ENCODE measurements around the gene PLPPR1.
"Not testable (repeated sequence)": the region's sequence is repeated elsewhere in the genome, so short reads cannot be mapped to it uniquely, and the experiment has no call there.

The PLPPR1 gene

DNA sequence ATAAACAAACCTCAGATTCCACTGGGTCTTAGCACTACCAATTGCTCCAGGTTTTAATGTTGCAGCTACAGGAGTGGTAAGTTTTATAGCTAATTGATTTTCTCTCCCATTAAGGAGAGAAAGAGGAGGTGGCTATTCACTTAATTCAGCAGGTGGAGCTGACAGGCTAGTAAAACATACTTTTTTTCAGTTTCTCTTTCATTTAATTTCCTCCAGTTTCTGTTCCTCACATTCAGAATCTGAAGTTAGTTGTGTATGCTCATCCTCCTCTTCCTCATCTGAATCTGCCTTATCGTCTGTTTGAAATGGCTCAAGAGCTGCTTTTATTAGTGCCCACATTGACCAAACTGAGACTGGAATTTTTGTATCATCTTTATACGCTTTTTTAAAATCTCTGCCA is 98.0 kb downstream of the PLPPR1 start:
- DNase-seq (ENCODE audit: low read depth): no peak

DNA sequence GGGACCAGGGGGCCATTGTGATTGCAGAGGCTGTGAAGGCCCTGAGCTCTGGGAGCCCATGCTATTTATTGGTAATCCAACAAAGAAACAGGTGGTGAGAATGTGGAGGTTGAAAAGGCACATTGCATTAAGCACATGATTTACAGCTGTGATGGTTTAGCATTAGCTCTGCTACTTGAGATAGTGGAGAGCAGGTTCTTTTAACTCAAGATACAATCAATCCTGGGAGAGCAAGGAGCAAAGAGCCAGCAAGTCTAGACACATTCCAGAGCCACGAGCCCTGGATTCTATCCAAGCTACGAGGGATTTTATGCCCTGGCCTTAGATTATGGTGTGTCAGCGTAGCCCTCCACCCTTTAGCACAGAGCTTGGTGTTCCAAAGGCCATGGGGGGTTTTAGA is 98.8 kb downstream of the PLPPR1 start:
- DNase-seq (ENCODE audit: low read depth): not testable (repeated sequence)

DNA sequence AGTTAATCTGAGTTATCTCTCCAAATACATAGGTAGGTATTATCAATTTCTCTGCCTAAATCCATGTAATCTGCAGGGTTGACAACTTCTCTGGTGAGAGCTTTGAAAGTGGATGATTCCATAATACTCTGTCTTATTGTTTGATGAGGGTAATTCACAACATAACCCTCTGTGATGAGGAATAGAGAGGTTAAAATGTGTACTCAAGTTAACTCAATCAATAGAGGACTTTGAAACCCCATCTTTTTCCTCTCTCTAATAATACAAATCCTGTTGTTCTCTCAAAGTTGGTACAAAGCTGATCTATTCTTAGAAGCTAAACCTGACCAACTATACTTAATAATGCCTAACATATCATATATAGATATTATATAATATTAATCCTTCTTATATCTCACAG is 100.1 kb downstream of the PLPPR1 start:
- DNase-seq (ENCODE audit: low read depth): no peak

DNA sequence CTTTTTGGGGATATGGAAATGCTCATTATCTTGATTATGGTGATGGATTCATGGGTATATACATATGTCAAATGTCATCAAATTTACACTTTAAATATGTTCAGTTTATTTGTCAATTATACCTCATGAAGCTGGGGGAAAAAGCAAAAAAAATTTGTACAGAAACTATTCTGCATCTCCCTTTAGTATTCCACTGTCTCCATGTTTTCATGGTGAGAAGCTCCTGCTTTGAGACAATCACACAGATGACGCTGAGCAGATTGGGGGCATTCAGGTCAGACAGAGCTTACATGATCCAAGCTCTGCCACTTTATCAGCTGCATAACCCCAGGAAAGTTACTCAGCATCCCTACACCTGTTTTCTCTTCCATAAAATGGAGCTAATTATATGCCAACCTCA is 101.5 kb downstream of the PLPPR1 start:
- DNase-seq (ENCODE audit: low read depth): no peak

DNA sequence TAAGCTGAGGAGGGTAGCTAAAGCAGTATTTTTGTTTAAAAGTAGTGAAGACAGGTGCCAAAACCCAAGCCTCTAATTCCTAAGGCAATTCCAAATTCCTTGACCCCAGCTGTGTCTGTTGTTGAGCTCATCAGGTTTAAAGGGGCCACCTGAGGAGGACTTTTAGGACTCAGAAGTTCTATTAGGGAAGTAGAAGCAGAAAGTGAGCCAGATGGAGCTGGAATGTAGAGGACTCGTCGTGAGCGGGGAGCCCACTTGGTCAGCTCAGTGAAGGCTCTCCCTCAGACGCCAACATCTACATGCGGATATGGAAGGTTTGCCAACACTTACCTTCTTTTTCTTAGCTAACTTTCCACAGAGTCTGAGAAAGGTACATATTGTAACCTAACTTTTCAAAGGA is 102.8 kb downstream of the PLPPR1 start:
- no peak for DNase-seq (ENCODE audit: low read depth)

DNA sequence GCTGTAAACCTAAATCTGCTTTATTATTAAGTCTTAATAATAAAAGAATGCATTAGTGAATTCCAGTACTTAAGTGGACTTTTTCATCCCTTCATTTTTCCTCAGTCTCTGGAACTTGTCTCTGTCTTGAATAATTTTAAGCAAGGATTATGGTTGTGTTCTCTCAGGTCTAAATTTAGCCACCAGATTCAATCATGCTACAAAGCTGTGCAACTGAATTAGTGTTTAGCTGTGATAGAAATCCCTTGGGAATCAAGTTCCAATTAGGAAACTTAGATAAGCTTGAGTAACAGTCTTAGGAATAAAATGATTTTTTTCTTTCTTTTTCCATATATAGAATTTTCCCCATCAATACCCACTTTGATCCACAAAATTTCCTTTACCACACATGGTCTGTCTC is 104.3 kb downstream of the PLPPR1 start:
- DNase-seq (ENCODE audit: low read depth): no peak

DNA sequence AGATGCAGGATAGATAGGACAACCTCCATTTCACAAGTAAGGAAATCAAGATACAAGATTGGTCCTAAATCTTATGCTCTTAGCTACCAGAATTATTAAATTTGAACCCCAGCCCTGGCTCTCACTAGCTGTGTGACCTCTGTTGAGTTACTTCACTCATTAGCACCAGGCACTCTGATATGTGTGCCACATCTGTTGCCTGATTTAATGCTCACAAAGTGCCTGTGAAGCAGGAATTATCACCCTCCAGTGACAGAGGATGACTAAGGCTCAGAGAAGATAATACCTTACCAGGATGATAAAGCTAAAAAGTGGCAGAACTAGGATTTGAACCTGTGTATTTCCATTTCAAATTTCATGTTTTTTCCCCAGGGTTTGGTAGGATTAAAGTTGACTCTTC is 110.0 kb downstream of the PLPPR1 start:
- no peak for DNase-seq (ENCODE audit: low read depth)

DNA sequence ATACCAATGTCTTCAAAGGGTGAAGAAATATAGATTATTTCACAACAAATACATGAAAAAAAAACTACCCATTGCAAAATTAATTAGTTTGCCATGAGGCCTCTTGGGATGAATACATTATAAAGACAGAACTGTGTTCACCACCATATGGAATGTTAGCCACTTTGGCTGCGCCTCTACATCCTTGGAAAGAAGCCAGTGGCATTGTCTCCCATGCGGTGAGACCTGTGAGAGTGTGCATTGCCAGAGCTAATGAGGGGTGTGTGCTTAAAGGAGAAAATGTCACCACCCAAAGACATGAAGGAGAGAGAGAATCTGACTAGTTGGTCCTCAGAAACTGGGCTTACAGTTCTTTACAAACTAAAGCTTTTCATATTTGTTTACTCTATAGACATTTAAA is 110.6 kb downstream of the PLPPR1 start:
- DNase-seq (ENCODE audit: low read depth): no peak

DNA sequence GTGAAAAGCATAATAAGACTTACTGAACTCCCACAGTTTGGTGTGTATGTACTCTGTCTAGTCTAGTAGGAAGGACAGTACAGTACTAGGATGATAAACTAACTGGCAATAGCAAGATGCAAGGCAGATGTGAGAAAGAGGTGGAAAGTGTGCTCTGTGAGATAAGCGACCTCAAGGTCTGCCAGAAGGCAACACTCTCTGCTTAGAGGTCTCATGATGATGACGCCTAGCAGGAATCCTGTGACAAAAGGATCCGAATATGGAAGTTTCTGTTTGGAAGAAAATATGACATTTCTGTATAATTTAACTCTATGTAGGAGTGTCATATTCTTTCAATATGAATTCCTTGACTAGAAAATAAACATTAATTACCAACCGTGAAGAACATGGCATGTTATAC is 112.2 kb downstream of the PLPPR1 start:
- no peak for DNase-seq (ENCODE audit: low read depth)

DNA sequence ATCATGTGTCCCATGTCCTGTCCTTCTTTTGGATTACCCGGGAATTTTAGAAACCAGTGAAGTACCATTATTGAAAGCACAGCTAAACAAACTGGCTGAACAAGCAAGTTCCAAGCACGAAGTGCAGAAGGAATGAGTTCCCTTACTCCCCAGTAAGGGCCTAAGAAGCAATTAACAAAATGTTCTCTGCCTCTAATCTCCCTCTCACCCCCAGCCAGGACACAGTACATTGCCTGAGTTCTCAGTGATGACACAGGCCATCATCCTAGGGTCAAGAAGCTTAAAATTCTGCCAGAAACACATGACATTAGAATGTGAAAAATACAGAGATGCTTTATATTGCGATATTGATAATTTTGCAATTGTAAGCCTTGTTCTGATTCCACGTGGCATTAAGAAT is 118.0 kb downstream of the PLPPR1 start:
- DNase-seq (ENCODE audit: low read depth): no peak

DNA sequence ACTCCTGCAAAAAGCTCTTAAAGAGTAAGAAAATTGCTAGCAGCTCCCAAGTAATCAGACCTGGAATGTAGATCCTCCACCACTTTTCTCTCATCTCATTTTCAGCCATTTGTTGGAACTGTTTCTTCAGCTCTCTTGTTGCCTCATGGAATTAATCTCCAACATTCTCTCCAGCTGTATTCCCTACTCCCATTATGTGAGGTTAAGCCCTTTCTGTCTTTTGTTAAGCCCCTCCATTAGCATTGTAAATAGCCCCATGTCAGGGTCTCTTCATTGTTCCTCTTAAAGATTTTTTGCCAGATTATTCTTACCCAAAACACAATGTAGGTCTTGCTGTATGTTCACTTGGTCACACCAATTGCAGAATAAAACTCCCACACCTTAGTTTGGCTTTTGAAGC is 119.8 kb downstream of the PLPPR1 start:
- DNase-seq (ENCODE audit: low read depth): no peak

DNA sequence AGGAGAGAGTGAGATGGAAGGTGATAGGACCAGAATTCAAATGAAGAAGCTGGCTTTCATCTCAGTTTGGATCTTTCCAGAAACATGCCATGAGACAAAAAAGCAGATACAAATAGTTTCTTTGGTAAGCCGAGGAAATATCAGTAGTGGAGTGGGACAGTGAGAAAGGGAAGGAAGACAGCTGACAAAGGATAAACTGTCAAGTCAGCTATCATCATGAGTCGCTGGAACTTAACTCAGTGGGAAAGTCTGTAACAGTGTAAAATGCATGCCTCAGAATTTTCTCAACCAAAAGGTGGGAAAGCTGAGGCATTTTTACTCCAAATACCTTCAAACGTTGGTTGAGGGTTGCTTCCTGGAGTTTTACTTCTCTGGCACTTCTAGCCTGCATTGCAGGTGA is 129.8 kb downstream of the PLPPR1 start:
- no peak for DNase-seq (ENCODE audit: low read depth)

DNA sequence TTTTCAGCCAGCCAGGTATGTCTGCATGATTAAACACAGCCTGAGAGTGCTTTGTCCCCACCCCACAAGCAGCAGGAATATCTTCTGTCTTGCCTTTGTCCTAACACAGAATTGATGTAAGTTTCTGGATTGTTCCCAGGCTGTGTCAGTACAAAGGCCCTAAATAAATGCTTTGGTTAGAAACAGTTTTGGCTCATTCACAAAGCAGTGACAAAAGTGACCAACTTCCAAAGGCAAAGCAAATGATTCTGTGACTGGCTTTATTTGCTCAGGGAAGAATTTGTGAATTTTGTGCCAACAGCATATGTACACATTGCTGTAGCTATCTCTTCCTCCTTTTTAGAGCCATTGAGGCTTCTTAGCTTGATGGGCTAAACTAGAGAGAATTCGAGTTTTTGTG is 133.7 kb downstream of the PLPPR1 start:
- no peak for DNase-seq (ENCODE audit: low read depth)

DNA sequence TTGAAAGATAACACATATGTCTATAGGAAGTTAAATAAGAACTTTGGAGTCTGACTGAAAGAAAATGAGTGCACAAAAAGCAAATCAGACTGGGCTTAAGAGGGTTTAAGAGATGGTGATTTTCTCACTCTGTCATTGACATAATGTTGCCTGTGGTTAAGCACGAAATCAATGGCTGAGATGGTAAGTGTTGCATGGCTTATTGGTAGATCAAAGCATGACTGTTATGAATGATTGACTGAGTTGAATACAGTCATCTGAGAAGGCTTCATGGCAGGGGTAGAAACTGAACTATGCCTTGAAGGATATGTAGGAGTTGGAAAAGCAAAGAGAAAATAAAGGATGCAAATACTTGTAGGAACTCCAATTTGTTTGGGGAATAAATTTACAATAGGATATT is 136.6 kb downstream of the PLPPR1 start:
- no peak for DNase-seq (ENCODE audit: low read depth)

DNA sequence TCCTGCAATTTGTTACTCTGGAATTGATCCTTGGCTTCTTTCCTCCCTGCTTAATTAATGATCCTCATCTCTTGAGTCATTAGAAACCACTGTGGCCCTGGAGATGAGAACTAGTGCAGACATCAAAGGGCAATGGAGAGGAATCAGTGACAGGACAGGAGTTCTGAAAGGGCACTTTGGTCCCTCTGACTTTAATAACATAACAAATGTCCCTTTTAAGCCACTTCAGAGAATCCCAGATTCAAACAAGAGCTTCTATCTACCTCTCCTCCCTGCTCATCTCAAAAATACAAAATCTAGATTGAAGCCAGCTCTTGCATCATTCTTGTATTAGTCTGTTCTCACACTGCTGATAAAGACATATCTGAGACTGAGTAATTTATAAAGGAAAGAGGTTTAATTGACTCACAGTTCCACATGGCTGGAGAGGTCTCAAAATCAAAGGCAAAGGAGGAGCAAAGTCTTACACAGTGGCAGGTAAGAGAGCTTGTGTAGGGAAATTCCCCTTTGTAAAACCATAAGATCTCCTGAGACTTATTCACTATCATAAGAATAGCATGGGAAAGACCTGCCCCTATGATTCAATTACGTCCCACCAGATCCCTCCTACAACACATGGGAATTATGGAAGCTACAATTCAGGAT is 139.1 kb downstream of the PLPPR1 start:
- no peak for DNase-seq (ENCODE audit: low read depth)

DNA sequence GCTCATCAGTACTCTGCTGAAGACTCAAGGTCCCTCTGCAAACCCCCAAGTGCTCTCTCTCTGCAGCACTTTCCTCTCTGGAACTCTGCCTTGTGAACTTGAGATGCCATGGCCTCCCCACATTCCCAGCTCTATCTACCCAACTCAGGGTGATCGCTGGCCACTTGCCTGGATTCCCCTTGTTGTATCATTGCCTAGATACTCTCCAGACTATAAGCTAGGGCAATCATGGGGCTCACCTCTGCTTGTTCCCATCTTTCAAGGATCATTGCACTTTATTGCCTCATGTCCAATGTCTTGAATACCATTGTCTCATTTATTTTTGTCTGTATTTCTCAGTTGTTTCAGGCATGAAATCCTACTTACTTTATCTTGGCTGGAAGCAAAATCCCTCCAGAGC is 144.1 kb downstream of the PLPPR1 start:
- DNase-seq (ENCODE audit: low read depth): no peak

DNA sequence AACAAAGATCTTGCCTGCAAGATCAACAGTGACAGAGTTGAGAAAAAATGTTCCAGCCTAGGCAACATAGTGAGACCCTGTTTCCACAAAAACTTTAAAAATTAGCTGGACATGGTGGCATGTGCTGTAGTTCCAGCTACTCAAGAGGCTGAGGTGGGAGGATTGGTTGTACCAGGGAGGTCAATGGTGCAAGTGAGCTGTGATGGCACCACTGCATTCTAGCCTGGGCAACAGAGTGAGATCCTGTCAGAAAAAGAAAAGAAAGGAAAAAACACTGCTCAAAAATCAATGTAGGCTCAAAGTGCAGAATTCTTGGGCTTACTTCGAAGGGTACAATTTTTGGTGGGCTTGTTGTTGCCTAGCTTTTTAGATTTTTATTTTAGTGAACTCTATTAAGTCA is 145.4 kb downstream of the PLPPR1 start:
- no peak for DNase-seq (ENCODE audit: low read depth)

DNA sequence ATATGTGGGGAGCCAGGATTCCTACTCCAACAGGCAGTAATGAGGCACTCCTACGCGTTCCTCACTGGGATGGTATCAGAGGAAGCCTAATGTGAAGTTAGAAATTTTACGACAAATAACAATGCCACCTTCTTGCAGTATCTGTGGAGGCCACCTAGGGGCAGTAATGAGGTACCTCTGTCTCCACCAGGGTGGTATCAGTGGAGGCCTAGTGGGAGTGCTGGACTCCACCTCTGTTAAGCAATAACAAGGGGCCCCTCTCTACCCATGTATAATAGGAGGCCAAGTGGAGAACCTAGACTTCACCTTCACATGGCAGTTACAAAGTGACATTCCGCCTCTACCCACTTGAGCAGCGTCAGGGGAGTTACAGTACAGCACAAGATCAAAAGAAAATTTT is 147.9 kb downstream of the PLPPR1 start:
- DNase-seq (ENCODE audit: low read depth): no peak

DNA sequence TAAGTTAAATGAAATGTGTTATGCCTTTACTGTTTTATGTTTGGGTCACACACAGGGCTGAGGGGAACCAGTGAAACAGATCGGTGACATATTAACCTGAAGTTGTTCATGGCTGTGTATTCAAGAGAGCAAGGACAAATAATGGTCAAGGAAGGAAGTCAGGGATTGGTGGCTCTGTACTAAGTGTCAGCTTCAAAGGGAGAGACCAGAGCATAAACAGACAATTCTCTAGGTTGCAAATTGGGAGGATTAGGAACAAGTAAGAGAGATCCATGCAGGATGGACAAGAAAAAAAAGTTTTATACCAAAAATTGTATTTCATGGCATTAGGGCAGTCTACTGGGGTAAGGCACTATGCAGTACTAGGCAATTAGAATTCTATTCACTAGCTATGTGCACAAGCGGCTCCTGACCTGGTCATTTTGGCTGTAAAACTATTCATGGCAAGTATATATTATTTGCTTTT is 156.3 kb downstream of the PLPPR1 start:
- no peak for DNase-seq (ENCODE audit: low read depth)

DNA sequence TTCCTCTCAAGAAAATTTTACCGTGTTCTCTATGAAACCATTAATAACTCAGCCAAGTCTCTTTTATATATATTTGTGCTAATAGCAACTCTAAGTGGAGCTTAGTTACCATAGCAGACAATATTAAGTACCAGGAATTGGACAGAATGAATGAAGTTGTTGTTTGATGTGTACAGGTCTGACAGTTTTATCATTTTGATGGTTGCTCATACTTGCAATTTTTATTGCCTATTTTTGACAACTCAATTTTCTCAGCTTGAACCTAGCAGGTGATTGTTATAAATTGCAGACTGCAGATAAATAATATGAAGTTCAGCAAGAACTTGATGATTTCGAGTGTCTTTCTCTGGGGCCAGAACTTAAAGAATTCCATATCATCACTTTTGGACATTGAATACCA is 163.2 kb downstream of the PLPPR1 start:
- no peak for DNase-seq (ENCODE audit: low read depth)

DNA sequence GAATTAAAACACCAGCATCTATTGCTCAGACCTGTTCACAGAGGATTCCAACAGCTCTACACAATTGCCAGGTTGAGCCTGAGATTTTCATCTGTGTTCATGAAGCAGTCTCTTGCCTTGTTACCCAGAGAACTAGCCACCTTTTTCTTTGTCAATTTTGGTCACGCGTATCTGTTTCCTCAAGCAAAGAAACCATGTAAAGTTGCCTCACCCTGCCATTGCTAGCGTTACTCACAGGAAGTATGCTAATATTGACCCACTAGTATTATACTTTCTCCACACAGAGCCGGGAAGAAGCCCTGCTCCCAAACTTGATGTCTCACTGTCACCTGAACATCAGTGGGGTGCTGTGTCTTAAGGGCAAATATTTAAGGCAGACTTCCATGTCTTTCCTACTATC is 168.5 kb downstream of the PLPPR1 start:
- DNase-seq (ENCODE audit: low read depth): no peak

DNA sequence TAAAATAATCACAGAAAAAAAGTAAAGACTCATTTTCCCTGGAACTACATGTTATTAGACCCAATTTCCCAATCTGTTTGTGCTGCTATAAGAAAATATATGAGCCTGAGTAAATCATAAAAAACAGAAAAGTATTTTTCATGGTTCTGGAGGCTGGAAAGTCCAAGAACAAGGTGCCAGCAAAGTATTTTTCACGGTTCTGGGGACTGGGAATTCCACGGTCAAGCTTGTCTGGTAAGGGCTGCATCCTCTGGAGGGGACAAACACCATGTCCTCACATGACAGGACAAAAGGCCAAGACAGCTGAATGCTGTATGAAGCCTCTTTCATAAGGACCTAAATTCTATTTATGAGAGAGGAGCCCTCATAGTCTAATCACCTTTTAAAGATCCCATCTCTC is 172.3 kb downstream of the PLPPR1 start:
- no peak for DNase-seq (ENCODE audit: low read depth)

DNA sequence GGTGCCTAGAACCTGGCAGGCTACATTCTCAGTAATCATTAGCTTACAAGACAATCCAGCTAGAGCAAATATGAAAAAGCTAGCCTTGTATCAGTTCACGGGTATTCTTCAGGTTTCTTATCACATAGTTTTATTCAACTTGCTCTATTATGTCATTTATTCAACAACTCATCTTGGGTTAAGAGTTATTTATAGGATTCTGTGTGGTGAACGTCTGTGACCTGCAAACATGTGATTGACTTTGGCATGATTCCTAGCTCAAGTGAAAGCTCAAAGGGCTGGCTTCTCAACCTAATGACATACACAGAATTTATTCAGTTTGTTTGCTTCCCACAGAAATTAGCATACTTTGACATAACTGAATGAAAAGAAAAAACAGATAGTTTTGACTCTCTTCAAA is 173.1 kb downstream of the PLPPR1 start:
- DNase-seq (ENCODE audit: low read depth): no peak

DNA sequence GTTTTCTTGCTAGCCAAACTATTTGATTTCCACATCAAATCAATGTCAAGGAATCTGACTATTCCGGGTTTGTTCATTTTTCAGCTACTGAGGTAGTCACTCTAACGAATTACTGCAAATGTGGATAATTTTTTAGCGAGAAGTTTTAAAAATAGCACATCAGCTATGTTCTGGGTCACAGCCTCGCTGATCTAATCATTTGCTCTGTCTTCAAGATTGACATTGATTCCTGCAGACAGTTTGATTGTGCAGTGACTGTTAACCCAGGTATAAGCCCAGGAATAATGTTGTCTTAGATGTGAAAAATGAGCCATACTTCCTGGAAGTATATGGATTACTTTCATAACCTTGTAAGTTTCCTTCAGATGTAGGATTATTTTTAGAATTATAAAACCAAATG is 181.1 kb downstream of the PLPPR1 start:
- DNase-seq (ENCODE audit: low read depth): no peak

DNA sequence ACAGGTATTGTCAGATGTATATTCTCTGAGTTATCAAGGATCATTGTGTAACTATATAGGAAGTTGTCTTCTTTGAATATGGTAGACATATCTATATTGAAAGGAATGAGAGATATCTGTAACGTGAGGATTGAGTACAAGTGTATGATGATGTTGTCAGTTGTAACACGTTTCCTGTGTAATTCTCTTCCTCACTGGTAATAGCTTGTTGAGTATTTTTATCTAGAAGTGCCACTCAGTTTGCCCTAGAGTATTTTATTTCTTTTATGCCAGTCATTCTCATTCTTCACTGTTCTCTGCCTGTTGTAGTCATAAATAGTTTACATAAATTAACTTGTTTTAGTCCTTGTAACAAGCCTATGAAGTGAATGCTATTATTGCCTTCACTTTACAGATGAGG is 184.1 kb downstream of the PLPPR1 start:
- DNase-seq (ENCODE audit: low read depth): no peak

Measured in stimulated activated CD8-positive, alpha-beta memory T cell treated with anti-CD3 and anti-CD28 coated beads, Interleukin-15, amount 100 ng/mL, for 24 hours (primary cell).